Measurements from ENCODE around the gene CTXN1. TPM values are rescaled to one million over a fixed set of nuclear protein-coding genes. Genes with fewer than 3 reads are reported as not detected.
A peak's percentile ranks its signal among the peaks of the same experiment; 100 is the strongest.
"Not testable (repeated sequence)": the region's sequence is repeated elsewhere in the genome, so short reads cannot be mapped to it uniquely, and the experiment has no call there.

CTXN1 gene
- total and polyA plus RNA-seq, 2 experiments from 2014 or later = 22.8 to 48.5 TPM

DNA sequence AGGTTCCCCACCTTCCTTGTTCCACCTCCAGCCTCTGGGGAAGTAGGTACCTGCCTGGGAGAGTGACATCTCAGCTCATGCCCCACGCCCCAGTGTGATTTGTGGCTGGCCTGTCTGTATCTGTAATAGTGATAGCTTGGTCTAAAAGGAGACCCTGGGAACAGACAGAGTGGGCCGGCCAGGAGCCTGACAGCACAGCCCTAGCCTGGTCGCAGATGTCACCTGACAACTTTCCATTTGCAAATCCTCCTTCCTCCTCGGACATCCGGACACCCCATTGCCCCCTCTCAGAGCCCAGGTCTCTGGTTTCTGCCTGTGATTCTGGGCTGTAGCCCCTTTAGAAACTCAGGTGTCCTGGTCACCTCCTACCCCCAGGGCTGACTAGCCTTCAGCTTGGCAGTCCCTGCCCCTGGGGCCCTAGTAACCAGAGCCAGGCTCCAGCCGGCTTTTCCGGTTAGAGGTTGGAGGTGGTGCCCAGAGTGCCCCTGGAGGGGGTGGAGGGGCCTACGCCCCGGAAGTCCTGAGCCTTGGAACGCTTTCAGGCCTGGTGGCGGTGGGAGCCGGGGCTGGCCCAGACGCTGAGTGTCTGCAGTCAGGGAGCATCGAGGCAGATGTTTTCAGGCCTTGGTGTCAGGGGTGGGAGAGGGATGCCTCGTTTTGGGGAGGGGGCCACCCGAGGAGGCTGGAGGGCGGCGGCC, 31.2 kb downstream of the CTXN1 start:
- Histone ChIP-seq H3K9me3 (ENCODE audit: low read depth) (no peaks in the 10 kb centered on the region), H3K36me3 (no peaks in the 10 kb centered on the region), H3K4me3 (no peak overlapping the region), H3K27ac (peak overlapping the region; percentile 12), H3K27me3 (no peaks in the 10 kb centered on the region), H3K4me1 (ENCODE audit: low read depth) (no peaks in the 10 kb centered on the region)
- TF ChIP-seq, protein P1, sequence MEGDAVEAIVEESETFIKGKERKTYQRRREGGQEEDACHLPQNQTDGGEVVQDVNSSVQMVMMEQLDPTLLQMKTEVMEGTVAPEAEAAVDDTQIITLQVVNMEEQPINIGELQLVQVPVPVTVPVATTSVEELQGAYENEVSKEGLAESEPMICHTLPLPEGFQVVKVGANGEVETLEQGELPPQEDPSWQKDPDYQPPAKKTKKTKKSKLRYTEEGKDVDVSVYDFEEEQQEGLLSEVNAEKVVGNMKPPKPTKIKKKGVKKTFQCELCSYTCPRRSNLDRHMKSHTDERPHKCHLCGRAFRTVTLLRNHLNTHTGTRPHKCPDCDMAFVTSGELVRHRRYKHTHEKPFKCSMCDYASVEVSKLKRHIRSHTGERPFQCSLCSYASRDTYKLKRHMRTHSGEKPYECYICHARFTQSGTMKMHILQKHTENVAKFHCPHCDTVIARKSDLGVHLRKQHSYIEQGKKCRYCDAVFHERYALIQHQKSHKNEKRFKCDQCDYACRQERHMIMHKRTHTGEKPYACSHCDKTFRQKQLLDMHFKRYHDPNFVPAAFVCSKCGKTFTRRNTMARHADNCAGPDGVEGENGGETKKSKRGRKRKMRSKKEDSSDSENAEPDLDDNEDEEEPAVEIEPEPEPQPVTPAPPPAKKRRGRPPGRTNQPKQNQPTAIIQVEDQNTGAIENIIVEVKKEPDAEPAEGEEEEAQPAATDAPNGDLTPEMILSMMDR (IDR thresholded peaks at IDR 0.05; ENCODE audit: low read depth, low read length) = no peak
- no peak for DNase-seq (ENCODE audit: low read depth in 1 of 2, low spot score in 1 of 2)

DNA sequence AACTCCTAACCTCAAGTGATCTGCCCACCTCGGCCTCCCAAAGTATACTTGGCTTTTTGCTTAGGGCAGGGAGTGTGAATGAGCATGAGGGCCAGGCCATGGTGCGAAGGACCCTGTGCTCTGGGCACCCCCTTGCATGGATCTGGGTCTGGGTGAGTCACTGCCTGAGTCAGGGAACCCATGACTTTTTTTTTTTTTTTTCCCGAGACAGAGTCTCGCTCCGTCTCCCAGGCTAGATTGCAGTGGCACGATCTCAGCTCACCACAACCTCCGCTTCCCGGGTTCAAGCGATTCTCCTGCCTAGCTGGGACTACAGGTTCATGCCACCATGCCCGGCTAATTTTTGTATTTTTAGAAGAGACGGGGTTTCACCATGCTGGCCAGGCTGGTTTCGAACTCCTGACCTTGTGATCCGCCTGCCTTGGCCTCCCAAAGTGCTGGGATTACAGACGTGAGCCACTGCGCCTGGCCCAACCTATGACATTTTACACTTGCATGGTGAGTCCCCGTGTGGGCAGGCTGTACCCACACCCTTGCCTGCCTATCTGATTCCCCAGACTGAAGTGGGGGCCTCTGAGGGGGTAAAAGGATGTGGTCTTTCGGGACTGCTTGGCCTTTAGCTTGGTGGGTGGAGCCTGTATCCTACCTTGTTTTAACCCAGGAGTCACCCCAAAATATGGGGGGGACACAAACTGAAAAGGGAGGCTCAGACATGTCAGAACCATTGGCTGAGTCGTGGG, 32.4 kb downstream of the CTXN1 start:
- not testable (repeated sequence) for H3K27me3 ChIP-seq; H3K36me3 ChIP-seq; H3K27ac ChIP-seq; H3K4me3 ChIP-seq; H3K9me3 ChIP-seq (ENCODE audit: low read depth); H3K4me1 ChIP-seq (ENCODE audit: low read depth); DNase-seq (ENCODE audit: low read depth in 1 of 2, low spot score in 1 of 2)

DNA sequence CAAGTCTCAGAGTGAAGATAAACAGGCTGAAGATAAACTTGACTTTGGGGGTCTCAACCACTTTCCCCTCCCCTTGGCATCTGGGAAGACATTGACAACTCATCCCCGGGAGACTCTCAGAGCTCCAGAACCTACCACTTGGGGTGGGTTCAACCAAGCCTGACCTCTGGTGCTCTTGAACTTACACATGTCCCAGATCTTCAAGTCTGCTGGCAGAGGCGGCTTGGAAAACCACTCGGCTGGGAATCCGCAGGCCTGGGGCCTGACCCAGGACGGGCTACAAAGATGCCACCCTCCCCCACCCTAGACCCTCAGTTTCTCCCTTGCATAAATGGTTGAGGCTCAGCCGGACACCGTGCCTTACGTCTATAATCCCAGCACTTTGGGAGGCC, 37.1 kb downstream of the CTXN1 start:
- H3K4me3 ChIP-seq = peak overlapping the region; percentile 26
- DNase-seq (ENCODE audit: low read depth in 1 of 2, low spot score in 1 of 2) = no peak
- TF ChIP-seq, protein P1 (IDR thresholded peaks at IDR 0.05; ENCODE audit: low read depth, low read length) = no peak

DNA sequence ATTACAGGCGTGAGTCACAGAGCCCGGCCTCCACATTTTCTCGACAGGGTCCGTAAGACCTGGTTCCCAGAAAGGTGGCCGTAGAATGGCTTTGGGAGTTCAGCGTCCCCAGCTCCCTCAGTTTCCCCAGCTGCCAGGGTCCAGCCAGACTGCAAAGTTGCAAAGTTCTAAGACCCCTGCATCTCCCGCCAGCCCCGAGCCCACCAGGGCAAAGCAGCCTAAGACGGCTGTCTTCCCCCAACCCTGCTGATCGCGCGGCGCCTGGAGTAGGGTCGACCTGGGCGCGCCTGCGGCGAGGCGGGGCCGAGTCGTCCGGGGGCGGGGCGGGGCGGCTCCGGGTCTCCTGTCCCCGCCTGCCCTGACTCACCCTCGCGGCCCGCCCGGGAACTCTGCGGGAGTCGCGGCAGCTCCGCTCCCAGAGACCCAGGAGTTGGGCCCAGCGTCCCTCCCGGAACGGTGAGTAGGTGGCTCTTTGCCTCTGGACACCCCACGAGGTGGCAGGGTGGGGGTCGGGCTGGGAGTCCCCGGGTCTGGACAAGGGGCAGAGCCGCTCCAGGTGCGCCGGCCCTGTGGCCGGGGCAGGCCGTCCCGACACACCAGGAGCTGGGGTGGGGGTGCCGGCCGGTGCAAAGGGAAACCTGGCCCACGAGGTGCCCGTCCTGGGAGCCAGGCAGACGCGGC, 37.6 kb downstream of the CTXN1 start, which contains the start of gene LRRC8E:
TSS of gene LRRC8E (plus strand) at position 366 of the 681 bp plus-strand sequence. CDS start 7,094 bp downstream, outside the sequence.
- TF ChIP-seq, protein P1 (IDR thresholded peaks at IDR 0.05; ENCODE audit: low read depth, low read length) = no peak
- H3K27ac ChIP-seq = no peak within 1 kb of the TSS
- peak; percentile 76 for DNase-seq (ENCODE audit: low read depth in 1 of 2, low spot score in 1 of 2)
- no peaks in the 10 kb centered on the region for H3K4me1 ChIP-seq (ENCODE audit: low read depth)
- no peaks in the 10 kb centered on the region for H3K36me3 ChIP-seq
- H3K4me3 ChIP-seq = peak within 1 kb of the TSS; percentile 26
- peaks cover 8% of the 10 kb centered on the region for H3K27me3 ChIP-seq
- H3K9me3 ChIP-seq (ENCODE audit: low read depth) = no peaks in the 10 kb centered on the region

More for the DNA sequence above, 37.1 kb downstream of the CTXN1 start:
- Histone ChIP-seq H3K27me3 (peaks cover 8% of the 10 kb centered on the region), H3K4me1 (ENCODE audit: low read depth) (no peaks in the 10 kb centered on the region), H3K9me3 (ENCODE audit: low read depth) (no peaks in the 10 kb centered on the region), H3K27ac (no peak overlapping the region), H3K36me3 (no peaks in the 10 kb centered on the region)

DNA sequence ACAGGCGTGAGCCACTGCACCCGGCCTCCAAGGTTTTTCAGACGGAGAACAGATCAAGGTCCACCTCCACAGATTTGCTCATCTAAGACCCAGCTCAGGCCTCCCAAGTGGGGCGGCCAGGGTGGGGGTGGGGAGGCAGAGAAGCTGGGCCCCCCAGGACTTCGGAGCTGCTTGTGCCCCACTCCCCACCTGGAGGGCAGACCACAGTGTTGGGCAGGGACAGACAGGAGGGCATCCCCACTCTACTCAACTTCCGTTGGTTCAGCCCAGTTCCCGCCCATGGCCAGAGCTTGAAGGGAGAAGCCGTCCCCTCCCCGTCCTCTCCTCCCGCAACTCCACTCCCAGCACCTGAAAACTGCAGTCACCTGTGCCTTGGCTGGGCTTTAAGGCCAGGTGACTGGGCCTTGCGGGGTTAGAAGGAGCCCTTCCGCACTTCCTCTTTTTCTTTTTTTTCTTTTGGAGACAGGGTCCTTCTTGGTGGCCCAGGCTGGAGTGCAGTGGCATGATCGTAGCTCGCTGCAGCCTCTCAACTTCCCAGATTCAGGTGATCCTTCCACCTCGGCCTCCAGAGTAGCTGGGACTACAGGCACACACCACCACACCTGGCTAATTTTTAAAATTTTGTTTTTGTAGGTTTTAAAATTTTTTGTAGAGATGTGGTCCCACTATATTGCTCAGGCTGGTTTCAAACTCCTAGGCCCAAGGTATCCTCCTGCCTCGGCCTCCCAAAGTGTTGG, 38.4 kb downstream of the CTXN1 start:
- Histone ChIP-seq H3K4me3 (no peak overlapping the region), H3K9me3 (ENCODE audit: low read depth) (no peaks in the 10 kb centered on the region), H3K27ac (no peak overlapping the region), H3K36me3 (no peaks in the 10 kb centered on the region), H3K27me3 (peaks cover 8% of the 10 kb centered on the region), H3K4me1 (ENCODE audit: low read depth) (no peaks in the 10 kb centered on the region)
- no peak for DNase-seq (ENCODE audit: low read depth in 1 of 2, low spot score in 1 of 2)
- TF ChIP-seq, protein P1 (IDR thresholded peaks at IDR 0.05; ENCODE audit: low read depth, low read length) = no peak
